ENCODE data around the gene NPPA. TPM values are rescaled to one million over a fixed set of nuclear protein-coding genes. Genes with fewer than 3 reads are reported as not detected.

Gene NPPA
- total RNA-seq, 2 experiments from 2014 or later, result not detected

- no peak for DNase-seq
- H3K27me3 Mint-ChIP-seq (ENCODE audit: low read depth), result peaks cover 5% of the 10 kb centered on the region
- intact Hi-C loops (cut with micrococcal nuclease), result no loop called here
- no peak overlapping the region for H3K4me3 Mint-ChIP-seq
- no peaks in the 10 kb centered on the region for H3K9me3 Mint-ChIP-seq
- CTCF ChIA-PET, result interaction anchor here (1.1 kb wide), 1 partner anchor 32 kb away, joined by 4 read pairs; no protein-coding TSS in a partner anchor
- no peaks in the 10 kb centered on the region for H3K4me1 Mint-ChIP-seq (ENCODE audit: low read depth)
- no peaks in the 10 kb centered on the region for H3K36me3 Mint-ChIP-seq (ENCODE audit: low read depth)
- H3K27ac Mint-ChIP-seq, result no peak overlapping the region
Observed at GRCh38 chr1:11869650-11870207, 22.1 kb upstream of the NPPA start.

- no peak overlapping the region for H3K27ac Mint-ChIP-seq
- intact Hi-C loops (cut with micrococcal nuclease), result no loop called here
- peaks cover 6% of the 10 kb centered on the region for H3K27me3 Mint-ChIP-seq (ENCODE audit: low read depth)
- CTCF ChIA-PET, result interaction anchor here (1.1 kb wide), 1 partner anchor 31 kb away, joined by 4 read pairs; no protein-coding TSS in a partner anchor
- no peaks in the 10 kb centered on the region for H3K4me1 Mint-ChIP-seq (ENCODE audit: low read depth)
- DNase-seq, result no peak
- no peaks in the 10 kb centered on the region for H3K9me3 Mint-ChIP-seq
- H3K36me3 Mint-ChIP-seq (ENCODE audit: low read depth), result no peaks in the 10 kb centered on the region
- H3K4me3 Mint-ChIP-seq, result no peak overlapping the region
Observed at GRCh38 chr1:11869104-11869503, 21.5 kb upstream of the NPPA start.

DNA sequence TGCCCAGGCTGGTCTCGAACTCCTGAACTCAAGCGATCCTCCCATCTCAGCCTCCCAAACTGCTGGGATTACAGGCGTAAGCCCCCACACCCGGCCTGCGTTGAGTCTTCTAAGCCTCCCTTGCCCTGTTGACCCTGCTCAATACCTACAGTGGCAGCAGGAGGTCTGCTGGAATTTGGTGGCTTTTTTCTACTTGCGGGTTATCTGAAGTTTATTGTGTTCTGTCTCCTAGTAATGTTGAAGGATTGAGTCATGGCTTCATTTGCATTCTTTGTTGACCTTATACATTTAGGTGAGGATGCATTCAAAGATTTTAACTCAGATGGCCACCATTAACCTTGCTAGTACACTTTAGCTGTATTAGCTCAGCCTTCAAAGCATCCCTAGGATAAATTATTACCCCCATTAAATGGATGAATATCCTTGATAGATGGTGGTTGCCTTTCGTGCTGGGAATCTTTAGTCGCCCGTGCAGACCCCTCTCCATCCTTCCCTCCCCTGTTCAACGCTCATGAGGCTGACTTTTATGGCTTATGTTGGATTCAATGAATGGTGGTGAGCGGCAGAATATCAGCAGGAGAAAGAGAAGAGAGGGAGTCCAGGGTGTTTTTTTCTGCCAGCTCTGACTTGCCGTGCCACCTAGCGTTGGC lies 20.9 kb upstream of the NPPA start:
- CTCF ChIA-PET, result no interaction called here
- H3K27ac Mint-ChIP-seq, result no peak overlapping the region
- peaks cover 6% of the 10 kb centered on the region for H3K27me3 Mint-ChIP-seq (ENCODE audit: low read depth)
- H3K4me3 Mint-ChIP-seq, result no peak overlapping the region
- H3K36me3 Mint-ChIP-seq (ENCODE audit: low read depth), result no peaks in the 10 kb centered on the region
- DNase-seq, result no peak
- H3K9me3 Mint-ChIP-seq, result no peaks in the 10 kb centered on the region
- no peaks in the 10 kb centered on the region for H3K4me1 Mint-ChIP-seq (ENCODE audit: low read depth)
- intact Hi-C loops (cut with micrococcal nuclease), result no loop called here

DNA sequence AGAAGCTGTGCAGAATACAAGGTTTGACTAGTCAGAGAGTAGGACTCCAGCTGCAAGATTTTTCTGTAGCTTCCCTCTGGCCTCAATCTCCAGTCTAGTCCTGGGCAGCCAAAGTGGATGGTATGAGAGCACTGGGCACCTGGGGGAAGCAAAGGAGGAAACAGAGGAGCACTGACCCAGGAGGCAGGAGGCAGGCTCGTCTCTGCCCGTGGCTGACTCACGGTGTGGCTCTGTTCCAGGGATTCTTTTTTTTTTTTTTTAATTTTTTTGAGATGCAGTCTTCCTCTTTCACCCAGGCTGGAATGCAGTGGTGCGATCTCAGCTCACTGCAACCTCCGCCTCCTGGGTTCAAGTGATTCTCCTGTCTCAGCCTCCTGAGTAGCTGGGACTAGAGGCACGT lies 15.3 kb upstream of the NPPA start:
- peaks cover 37% of the 10 kb centered on the region for H3K27me3 Mint-ChIP-seq (ENCODE audit: low read depth)
- intact Hi-C loops (cut with micrococcal nuclease), result no loop called here
- CTCF ChIA-PET, result interaction anchor here (1.3 to 1.4 kb wide), 2 partner anchors 27 to 29 kb away, joined by 4 read pairs; no protein-coding TSS in a partner anchor

DNA sequence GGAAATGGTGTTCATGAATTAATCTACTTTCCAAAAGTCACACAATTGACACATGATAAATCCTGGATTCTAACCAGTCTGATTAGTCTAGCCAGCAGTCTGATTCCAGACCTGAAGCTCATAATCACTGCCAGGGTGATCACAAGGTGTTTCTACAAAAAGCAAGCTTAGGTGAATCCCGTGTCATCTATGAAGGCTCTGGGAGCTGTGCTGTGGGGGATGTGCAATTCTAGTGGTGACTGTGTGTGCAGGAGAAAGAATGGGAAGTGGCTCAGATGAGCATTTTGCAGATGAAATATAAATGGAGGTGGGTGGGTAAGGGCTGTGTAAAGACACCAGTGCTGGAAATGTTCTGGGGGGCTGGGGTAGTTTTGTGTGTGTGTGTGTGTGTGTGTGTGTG lies 13.0 kb upstream of the NPPA start:
- H3K27me3 Mint-ChIP-seq (ENCODE audit: low read depth), result peaks cover 47% of the 10 kb centered on the region
- CTCF ChIA-PET, result no interaction called here
- intact Hi-C loops (cut with micrococcal nuclease), result no loop called here

More for the DNA sequence above, 15.3 kb upstream of the NPPA start:
- DNase-seq, result no peak
- Mint-ChIP-seq H3K4me1 (ENCODE audit: low read depth) (no peaks in the 10 kb centered on the region), H3K9me3 (no peaks in the 10 kb centered on the region), H3K36me3 (ENCODE audit: low read depth) (no peaks in the 10 kb centered on the region), H3K27ac (no peak overlapping the region), H3K4me3 (no peak overlapping the region)

GRCh38 chr1:11860083-11860482 lies 12.5 kb upstream of the NPPA start:
- no peak for DNase-seq
- H3K9me3 Mint-ChIP-seq, result no peaks in the 10 kb centered on the region
- peaks cover 47% of the 10 kb centered on the region for H3K27me3 Mint-ChIP-seq (ENCODE audit: low read depth)
- CTCF ChIA-PET, result no interaction called here
- H3K36me3 Mint-ChIP-seq (ENCODE audit: low read depth), result no peaks in the 10 kb centered on the region
- intact Hi-C loops (cut with micrococcal nuclease), result no loop called here
- no peak overlapping the region for H3K4me3 Mint-ChIP-seq
- peaks cover 8% of the 10 kb centered on the region for H3K4me1 Mint-ChIP-seq (ENCODE audit: low read depth)
- H3K27ac Mint-ChIP-seq, result no peak overlapping the region

More for the DNA sequence above, 13.0 kb upstream of the NPPA start:
- H3K4me1 Mint-ChIP-seq (ENCODE audit: low read depth), result peaks cover 8% of the 10 kb centered on the region
- no peak for DNase-seq
- no peak overlapping the region for H3K27ac Mint-ChIP-seq
- H3K36me3 Mint-ChIP-seq (ENCODE audit: low read depth), result no peaks in the 10 kb centered on the region
- H3K9me3 Mint-ChIP-seq, result no peaks in the 10 kb centered on the region
- no peak overlapping the region for H3K4me3 Mint-ChIP-seq

DNA sequence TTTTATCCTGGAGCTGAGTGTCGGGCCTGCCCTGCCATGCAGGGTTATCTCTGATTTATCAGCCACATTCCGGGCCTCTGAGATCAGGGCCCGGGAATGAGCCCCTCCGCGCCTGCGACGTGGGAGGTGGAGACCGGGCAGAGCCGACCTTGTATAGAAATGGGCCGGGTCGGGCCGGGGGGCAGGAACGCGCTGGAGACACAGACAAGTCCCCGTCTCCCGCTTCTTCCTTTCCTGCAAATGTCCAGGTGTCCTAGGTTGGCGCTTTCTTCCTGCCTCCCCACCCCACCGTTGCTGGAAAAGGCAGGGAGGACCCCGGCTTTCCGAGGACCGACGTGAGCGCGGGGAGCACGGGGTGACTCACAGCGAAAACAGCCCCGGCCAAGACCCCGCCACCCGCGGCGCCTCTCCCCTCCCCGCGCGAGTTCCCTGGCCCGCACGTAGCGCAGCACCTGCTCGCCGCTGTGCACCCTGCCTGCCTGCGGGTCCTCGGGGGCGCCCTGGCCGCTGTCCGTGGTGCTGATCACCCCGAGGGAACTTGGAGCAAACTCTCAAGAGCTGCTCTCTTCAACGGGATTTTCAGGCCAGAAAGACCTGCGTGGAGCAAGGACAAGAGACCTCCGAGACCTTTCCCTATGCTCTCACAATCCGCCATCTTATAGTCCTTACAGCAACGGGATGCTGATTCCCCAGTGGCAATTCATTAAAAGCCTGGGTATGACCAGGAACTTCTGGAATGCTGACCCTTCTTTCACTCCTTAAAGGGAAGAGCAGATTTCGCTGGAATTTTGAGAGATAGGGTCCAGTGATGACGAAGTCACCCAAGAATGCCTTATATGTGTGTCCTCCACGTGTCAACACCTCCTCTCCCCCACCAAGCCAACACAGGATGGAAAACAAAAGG lies 11.6 kb upstream of the NPPA start:
- peak; percentile 75 for DNase-seq
- intact Hi-C loops (cut with micrococcal nuclease), result no loop called here
- Mint-ChIP-seq H3K27me3 (ENCODE audit: low read depth) (peaks cover 48% of the 10 kb centered on the region), H3K4me3 (no peak overlapping the region), H3K4me1 (ENCODE audit: low read depth) (peaks cover 8% of the 10 kb centered on the region), H3K27ac (no peak overlapping the region), H3K9me3 (no peaks in the 10 kb centered on the region), H3K36me3 (ENCODE audit: low read depth) (no peaks in the 10 kb centered on the region)
- CTCF ChIA-PET, result no interaction called here

DNA sequence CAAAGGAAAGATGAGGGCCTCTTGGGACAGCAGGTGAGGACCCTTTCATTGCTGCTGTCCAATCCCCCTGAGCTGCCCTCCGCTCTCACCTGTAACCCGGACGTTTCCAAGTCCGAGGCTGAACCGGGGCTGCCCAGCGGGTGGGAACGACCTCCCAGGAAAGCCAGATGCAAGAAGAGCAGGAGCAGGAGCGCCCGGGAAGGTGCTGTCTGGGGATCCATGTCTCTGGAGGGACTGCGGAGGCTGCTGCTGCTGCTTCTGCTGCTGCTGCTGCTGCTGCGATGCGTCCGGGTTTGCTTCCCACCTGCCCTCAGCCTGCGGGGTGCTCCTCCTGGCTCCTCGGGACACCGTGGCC lies 11.0 kb upstream of the NPPA start, which contains the start of gene NPPB:
NPPB (minus strand) TSS at position 333 of the 355 bp plus-strand sequence; CDS start at position 221, 112 bp downstream.
- intact Hi-C loops (cut with micrococcal nuclease), result no loop called here
- no peak for DNase-seq

DNA sequence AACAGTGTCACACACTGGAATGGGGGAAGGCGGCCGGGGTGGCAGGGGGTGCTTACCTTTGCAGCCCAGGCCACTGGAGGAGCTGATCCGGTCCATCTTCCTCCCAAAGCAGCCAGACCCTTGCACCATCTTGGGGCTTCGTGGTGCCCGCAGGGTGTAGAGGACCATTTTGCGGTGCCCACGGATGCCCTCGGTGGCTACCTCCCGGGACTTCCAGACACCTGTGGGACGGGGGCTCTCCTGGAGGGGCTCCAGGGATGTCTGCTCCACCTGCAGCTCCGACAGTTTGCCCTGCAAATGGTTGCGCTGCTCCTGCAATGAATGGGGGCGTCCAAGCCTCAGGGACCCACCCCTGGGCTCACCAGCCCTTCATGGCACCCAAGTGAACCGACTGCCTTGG lies 10.6 kb upstream of the NPPA start:
- peaks cover 49% of the 10 kb centered on the region for H3K27me3 Mint-ChIP-seq (ENCODE audit: low read depth)
- no peaks in the 10 kb centered on the region for H3K9me3 Mint-ChIP-seq
- intact Hi-C loops (cut with micrococcal nuclease), result no loop called here
- no peak overlapping the region for H3K4me3 Mint-ChIP-seq
- DNase-seq, result no peak
- peaks cover 8% of the 10 kb centered on the region for H3K4me1 Mint-ChIP-seq (ENCODE audit: low read depth)
- no peaks in the 10 kb centered on the region for H3K36me3 Mint-ChIP-seq (ENCODE audit: low read depth)
- no peak overlapping the region for H3K27ac Mint-ChIP-seq
- CTCF ChIA-PET, result no interaction called here

More for the DNA sequence above, 11.0 kb upstream of the NPPA start, which contains the start of gene NPPB:
- Mint-ChIP-seq H3K4me3 (no peak within 1 kb of the TSS), H3K27ac (no peak within 1 kb of the TSS), H3K36me3 (ENCODE audit: low read depth) (no peaks in the 10 kb centered on the region), H3K4me1 (ENCODE audit: low read depth) (peaks cover 8% of the 10 kb centered on the region), H3K9me3 (no peaks in the 10 kb centered on the region), H3K27me3 (ENCODE audit: low read depth) (peaks cover 48% of the 10 kb centered on the region)
- CTCF ChIA-PET, result no interaction called here

- Mint-ChIP-seq H3K4me1 (ENCODE audit: low read depth) (peaks cover 8% of the 10 kb centered on the region), H3K27ac (no peak overlapping the region), H3K9me3 (no peaks in the 10 kb centered on the region), H3K4me3 (no peak overlapping the region), H3K27me3 (ENCODE audit: low read depth) (peaks cover 48% of the 10 kb centered on the region), H3K36me3 (ENCODE audit: low read depth) (no peaks in the 10 kb centered on the region)
- CTCF ChIA-PET, result no interaction called here
- intact Hi-C loops (cut with micrococcal nuclease), result no loop called here
- no peak for DNase-seq
Observed at GRCh38 chr1:11857164-11857851, 9.7 kb upstream of the NPPA start.

- Mint-ChIP-seq H3K4me1 (ENCODE audit: low read depth) (peaks cover 8% of the 10 kb centered on the region), H3K36me3 (ENCODE audit: low read depth) (no peaks in the 10 kb centered on the region), H3K27ac (no peak overlapping the region), H3K4me3 (no peak overlapping the region), H3K9me3 (no peaks in the 10 kb centered on the region), H3K27me3 (ENCODE audit: low read depth) (peaks cover 46% of the 10 kb centered on the region)
- CTCF ChIA-PET, result no interaction called here
- no peak for DNase-seq
- intact Hi-C loops (cut with micrococcal nuclease), result no loop called here
Observed at GRCh38 chr1:11856698-11857097, 9.1 kb upstream of the NPPA start.

- Mint-ChIP-seq H3K9me3 (no peaks in the 10 kb centered on the region), H3K4me1 (ENCODE audit: low read depth) (peaks cover 8% of the 10 kb centered on the region), H3K27me3 (ENCODE audit: low read depth) (peaks cover 40% of the 10 kb centered on the region), H3K4me3 (no peak overlapping the region), H3K36me3 (ENCODE audit: low read depth) (no peaks in the 10 kb centered on the region), H3K27ac (no peak overlapping the region)
- CTCF ChIA-PET, result interaction anchor here (0.5 kb wide), 1 partner anchor 616 kb away, joined by 3 read pairs; no protein-coding TSS in a partner anchor
- DNase-seq, result no peak
- intact Hi-C loops (cut with micrococcal nuclease), result no loop called here
Observed at GRCh38 chr1:11855430-11855829, 7.8 kb upstream of the NPPA start.

Data from activated naive CD4-positive, alpha-beta T cell treated with anti-CD3 and anti-CD28 coated beads for 36 hours (primary cell).